Fibroblast of pulmonary artery (primary cell): ENCODE data around the gene GPRC5B.

Experiments used
- DNase-seq: peaks from one replicate; pipeline ENCODE4 v3.0.0-alpha.2; 2010; ENCODE audit warnings: low read depth
- H3K4me3 ChIP-seq: replicated peaks from 2 replicates; pipeline ENCODE4 v1.5.1; 2011; ENCODE audit warnings: low read depth, mild to moderate bottlenecking, control low read depth, low read length, moderate library complexity
- TF ChIP-seq, protein P1 (sequence below): IDR thresholded peaks from 2 replicates; pipeline ENCODE4 v1.5.1; 2011; ENCODE audit warnings: mild to moderate bottlenecking, control low read depth, low read length, inconsistent platforms; ENCODE audit errors: missing control alignments

The GPRC5B gene

DNA sequence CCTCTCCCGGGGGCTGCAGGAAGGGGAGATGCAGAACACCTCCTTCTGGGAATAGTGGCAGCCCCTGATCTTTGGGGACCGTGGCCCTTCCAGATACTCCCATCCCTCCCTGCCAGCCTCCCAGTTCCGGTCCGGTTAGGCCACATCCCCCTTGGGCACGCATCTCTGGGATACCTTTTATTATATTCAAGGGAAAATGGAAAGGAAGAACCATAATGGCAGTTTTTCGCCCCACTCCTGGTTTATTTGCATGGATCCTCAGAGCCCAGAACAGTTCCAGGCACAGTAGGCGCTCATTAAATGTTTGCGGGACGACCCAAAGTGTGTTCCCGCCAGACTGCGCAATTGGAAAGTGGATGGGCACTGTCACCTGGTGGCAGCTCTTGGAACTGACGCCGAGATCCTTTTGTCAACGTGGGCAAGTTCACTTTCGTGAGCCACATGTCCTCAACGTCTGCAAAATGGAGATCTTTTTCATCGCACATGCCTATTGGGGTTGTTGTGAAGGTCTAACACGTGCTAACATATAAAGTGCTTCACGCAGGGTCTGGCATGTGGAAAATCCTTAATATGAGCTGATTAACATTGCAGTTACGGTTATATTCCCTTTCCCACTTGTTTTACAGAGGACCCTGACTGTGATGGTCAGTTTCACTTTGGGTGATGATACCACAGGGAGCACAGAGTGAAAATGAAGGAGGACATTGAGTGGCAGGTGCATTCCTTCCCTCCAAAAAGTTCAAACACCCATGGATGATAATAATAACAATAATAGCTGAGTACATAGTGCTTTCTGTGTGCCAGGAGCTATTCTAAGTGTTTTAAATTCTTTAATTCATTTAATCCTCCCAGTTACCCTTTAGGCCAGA lies 1.7 kb upstream of the GPRC5B start:
- TF ChIP-seq, protein P1, sequence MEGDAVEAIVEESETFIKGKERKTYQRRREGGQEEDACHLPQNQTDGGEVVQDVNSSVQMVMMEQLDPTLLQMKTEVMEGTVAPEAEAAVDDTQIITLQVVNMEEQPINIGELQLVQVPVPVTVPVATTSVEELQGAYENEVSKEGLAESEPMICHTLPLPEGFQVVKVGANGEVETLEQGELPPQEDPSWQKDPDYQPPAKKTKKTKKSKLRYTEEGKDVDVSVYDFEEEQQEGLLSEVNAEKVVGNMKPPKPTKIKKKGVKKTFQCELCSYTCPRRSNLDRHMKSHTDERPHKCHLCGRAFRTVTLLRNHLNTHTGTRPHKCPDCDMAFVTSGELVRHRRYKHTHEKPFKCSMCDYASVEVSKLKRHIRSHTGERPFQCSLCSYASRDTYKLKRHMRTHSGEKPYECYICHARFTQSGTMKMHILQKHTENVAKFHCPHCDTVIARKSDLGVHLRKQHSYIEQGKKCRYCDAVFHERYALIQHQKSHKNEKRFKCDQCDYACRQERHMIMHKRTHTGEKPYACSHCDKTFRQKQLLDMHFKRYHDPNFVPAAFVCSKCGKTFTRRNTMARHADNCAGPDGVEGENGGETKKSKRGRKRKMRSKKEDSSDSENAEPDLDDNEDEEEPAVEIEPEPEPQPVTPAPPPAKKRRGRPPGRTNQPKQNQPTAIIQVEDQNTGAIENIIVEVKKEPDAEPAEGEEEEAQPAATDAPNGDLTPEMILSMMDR = peak; percentile 100
- peak overlapping the region; percentile 17 for H3K4me3 ChIP-seq
- peak; percentile 85 for DNase-seq

DNA sequence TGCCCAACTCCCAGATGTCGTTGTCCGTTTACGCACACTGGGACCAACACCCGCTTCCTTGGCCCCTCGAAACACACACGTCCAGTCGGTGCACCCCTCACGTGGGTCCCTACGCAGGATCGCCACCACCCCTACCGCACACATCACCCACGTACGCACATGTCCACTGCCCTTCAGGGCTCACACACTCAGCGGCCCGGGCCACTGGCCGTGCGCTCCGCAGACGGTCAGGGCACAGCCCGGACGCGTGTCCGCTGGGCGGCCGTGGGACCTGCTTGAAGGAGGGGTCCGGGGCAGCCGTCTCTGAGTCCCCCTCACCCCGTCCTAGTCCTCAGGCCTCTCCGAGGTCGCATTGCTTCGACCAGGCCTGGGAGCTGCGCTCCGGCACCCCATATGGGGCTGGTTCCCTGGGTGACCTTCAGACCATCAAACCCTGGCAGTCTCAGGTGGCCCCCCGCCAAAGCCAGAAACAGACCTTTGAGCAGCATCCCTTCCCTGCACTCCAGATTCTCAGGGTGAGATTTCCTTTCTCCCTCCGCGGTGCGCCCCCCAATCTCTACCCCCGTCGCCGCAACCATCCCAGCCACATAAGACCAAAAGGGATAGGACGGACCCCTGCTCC lies 914 bp upstream of the GPRC5B start:
- TF ChIP-seq, protein P1 = no peak
- H3K4me3 ChIP-seq = peak overlapping the region; percentile 77
- peak; percentile 16 for DNase-seq

DNA sequence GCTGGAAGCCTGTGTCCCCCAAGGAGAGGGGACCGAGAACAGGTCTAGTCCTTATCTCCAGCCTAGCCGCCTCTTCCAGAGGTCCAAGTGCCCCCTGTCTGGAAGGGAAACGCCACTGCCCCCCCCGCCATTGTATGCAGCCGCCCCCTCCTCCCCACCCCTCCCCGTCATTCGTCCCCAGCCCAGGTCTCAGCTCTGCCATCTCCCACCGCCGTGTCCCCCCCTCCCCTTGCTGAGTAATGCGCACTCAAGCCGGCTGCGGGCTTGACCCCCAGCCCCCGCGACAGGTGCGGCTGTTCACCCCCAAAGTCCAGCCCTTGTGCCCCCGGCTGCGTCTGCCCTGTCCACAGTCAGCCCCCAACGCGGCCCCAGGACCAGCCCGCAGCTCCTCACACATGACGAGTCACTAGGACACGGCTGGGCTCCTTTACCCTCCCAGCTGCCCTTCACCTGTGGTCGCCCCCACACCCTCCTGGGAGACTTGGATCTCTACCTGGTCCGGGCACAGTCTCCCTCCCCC lies 622 bp downstream of the GPRC5B start:
- no peak for DNase-seq
- peak overlapping the region; percentile 77 for H3K4me3 ChIP-seq
- TF ChIP-seq, protein P1 = no peak

DNA sequence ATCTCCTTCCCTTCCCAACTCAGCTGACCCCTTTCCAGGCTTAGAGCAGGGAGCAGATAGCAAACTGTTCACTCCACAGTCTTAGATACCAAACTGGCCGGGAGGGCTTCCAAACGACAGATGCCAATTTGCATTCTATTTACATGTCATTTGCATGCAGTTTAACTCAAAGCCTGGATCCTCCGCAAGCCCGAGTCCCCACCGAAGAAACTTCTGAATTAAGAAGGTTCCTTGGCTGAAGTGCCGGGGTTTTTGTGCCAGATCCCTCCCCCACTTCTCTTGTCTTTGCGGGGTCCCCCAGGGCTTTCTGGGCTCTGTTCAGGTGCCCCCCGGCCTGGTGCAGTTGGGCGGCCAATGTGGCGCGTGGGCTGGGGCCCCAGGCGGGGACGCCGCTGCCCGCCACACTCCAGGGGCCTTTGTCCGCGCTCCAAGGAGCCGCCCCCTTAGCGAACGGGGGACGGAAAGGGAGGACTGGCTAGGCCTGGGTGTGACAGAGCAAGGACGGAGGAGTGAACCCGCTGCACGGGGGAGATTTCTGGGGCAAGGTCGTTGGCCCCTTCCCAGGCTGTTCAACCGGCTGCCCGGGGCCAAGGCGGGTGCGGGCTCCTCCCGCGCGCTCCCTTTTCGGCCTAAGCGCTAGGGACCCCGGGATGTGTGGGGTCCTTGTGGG lies 1.2 kb downstream of the GPRC5B start:
- TF ChIP-seq, protein P1 = no peak
- H3K4me3 ChIP-seq = peak overlapping the region; percentile 77
- DNase-seq = peak; percentile 58

DNA sequence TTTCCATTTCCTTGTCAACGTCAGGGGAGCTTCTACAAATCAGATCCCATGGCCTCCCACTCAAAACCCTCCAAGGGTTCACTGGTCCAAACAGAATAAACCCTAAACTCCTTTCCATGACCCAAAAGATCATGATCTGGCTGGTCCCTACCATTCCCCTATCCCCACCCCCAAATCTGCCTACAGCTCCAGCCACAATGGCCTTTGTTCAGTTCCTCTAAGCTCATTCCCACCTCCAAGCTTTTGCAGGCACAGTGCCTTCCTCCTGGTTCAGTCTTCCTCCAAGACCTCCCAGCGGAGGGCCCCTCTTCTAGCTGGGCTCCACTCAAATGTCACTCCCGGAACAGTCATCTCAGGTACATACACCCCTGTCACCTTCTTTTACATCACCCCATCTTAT lies 2.0 kb downstream of the GPRC5B start:
- H3K4me3 ChIP-seq = peak overlapping the region; percentile 77
- TF ChIP-seq, protein P1 = no peak

DNA sequence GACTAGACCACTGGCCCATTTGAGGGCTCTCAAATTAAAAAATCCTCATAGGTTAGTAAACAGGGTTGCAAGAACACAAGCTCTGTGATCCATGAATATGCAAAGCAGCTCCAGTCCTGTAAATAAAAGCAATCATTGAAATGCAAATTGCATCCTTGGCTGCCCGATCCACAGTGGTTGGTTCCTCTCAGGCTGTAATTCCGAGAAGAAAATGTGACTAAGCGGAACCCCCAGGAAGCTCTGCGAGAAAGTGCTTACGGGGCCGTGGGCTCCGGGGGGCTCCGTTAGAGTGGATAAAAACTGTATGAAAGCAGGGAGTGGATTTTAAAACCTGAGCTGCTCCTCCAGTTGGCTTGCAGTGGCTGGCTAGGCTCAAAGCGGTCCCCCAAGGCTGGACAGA lies 2.5 kb downstream of the GPRC5B start:
- no peak for DNase-seq
- no peak overlapping the region for H3K4me3 ChIP-seq
- TF ChIP-seq, protein P1 = no peak

More for the DNA sequence above, 2.0 kb downstream of the GPRC5B start:
- no peak for DNase-seq
